SHP77 (cell line): Measurements from ENCODE around the gene LPCAT2.

ENCODE experiments used
- DNase-seq, 2 experiments: peaks; one replicate each; lab custom pipeline; 2025; lab: John Stamatoyannopoulos, UW

LPCAT2 gene, protein sequence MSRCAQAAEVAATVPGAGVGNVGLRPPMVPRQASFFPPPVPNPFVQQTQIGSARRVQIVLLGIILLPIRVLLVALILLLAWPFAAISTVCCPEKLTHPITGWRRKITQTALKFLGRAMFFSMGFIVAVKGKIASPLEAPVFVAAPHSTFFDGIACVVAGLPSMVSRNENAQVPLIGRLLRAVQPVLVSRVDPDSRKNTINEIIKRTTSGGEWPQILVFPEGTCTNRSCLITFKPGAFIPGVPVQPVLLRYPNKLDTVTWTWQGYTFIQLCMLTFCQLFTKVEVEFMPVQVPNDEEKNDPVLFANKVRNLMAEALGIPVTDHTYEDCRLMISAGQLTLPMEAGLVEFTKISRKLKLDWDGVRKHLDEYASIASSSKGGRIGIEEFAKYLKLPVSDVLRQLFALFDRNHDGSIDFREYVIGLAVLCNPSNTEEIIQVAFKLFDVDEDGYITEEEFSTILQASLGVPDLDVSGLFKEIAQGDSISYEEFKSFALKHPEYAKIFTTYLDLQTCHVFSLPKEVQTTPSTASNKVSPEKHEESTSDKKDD

DNA sequence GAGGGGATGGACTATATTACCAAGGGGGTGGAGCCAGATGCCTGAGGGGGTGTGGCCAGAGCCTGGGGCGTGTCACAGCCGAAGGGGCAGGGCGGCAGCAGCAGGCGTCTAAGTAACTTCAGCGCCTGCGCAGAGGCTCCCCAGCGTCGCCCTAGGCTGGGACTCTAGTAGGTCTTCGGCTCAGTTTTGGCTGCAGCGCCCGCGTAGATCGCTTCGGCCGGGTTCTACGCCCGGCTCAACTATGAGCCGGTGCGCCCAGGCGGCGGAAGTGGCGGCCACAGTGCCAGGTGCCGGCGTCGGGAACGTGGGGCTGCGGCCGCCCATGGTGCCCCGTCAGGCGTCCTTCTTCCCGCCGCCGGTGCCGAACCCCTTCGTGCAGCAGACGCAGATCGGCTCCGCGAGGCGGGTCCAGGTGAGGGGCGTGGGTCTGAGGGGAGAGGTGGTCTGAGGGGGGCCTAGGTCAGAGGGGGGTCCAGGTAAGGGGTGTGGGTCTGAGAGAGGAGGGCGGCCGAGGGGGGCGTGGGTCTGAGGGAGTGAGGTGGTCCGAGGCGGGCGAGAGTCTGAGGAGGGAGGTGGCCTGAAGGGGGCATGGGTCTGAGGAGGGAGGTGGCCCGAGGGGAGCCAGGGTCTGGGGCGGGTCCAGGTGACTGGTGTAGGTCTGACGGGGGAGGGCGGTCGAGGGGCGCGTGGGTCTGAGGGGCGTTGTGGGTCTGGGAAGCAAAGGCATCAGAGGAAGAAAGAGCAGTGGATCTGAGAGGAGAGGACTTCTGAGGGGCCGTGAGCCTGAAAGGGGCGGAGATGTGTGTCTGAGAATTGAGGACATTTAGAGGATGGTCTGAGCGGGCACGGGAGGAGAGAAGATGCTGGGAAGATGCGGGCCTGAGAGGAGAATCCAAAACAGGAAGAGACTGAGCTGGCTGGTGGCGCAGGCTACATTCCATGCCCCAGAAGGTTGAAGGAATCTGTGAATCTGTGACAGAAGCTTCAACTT lies at the start of gene LPCAT2:
Gene LPCAT2, plus strand, starts transcription at position 132 of the 991 bp plus-strand sequence. Its CDS starts 110 bp downstream, at position 242.
- DNase-seq: no peak

DNA sequence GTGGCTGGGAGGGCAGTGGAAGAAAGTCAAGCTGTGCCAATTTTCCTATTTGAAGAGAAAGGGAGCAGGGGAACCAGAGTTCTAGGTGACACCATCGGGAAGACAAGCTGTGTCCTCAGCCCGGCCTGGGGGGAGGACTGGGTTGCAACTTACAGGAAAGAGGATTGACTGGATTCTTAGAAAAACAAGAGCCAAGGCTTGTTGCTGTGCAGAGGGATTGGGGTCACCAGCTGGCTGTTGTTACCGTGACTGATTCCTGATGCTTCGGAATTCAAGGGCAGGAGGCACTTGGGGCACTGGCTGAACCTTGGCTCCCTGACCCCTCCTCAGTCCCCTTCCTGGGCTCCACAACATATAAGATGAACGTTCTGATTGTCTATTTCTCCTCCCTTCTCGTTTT lies 46.6 kb upstream of the LPCAT2 start:
- no peak for DNase-seq

DNA sequence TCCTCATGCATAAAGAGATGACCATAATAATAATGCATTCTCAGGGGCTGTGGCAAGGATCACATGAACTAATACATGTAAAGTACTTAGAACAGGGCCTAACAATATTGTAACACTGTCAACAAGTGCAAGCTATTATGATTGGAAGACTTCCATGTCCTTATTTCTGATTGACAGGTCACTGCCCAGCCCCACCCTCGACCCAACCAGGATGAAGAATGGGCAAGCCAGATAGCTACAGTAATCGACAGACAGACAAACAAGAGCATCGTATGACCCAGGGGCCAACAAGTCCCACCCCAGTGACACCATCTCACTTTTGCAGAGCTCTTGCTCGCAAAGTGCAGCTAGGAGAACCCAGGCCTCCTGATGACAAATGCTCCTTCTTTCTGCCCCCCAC lies 44.5 kb upstream of the LPCAT2 start:
- DNase-seq: no peak

DNA sequence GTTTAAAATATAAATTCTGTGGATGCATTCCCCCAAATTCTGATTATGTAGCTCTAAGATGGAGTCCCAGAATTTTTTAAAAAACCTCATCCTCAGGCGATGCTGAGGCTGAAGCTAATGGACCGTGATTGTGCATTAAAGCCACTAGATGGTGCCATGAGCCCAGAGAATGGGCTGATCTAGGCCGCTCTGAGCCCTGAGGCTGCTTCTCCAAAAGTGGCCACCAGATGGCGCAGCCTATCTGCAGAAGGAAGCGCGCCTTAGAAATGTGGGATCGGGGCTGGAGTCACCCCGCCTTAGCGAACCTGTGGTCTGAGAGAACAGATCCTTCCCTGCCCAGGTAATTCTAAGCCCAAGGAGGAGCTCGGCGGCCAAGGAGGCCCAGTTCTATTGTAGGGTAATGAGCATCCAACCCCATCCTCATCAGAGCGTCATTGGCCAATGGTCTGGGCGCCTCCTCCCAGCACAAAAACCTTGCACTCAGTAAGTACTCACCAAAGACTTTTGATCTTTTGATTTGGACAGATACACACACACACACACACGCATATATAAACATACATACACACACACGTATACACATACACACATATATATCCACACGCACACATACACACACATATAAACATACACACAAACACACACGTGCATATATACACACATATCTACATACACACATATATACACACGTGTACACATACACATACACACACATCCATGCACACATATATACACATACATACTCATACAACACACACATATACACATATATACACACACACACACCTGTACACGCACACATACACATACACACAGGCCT lies 43.6 kb upstream of the LPCAT2 start:
- DNase-seq: peak; percentile 63 to 65

DNA sequence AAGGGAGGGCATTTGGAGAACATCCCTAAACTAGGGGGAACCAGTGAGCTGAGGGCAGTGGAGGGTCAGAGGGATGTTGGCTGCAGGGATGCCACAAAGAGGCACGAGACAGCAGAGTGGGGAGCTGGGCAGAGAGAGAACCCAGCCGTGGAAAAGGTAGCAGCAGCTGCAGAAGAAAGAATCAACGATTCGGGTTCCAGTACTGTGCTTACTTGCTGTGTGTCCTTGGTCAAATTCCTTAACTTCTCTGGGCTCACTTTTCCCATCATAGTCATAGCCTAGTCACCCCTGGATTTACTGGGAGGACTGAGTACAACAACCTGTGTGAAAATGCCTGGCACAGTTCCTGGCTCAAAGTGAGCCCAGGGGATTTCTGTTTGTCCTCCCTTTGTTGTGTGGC lies 42.7 kb upstream of the LPCAT2 start:
- DNase-seq: no peak

DNA sequence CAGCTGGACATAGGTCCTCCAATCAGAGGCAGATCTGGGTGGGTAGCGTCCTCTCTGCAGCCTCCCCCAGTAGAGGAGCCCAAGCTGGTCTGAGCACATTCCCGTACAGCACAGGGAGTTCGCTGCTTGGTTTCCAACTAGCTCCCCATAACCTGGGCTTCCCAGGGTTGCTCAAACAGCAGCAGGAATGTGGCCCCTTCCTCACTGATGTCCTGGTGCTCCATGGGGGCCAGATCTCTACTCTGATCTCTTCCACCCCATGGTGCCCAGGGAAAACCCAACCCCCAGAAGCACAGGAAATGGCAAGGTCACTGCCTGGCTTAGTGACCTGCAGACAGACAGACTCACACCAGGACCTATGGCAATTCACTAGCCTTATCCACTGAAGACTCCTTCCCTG lies 41.0 kb upstream of the LPCAT2 start:
- no peak for DNase-seq

DNA sequence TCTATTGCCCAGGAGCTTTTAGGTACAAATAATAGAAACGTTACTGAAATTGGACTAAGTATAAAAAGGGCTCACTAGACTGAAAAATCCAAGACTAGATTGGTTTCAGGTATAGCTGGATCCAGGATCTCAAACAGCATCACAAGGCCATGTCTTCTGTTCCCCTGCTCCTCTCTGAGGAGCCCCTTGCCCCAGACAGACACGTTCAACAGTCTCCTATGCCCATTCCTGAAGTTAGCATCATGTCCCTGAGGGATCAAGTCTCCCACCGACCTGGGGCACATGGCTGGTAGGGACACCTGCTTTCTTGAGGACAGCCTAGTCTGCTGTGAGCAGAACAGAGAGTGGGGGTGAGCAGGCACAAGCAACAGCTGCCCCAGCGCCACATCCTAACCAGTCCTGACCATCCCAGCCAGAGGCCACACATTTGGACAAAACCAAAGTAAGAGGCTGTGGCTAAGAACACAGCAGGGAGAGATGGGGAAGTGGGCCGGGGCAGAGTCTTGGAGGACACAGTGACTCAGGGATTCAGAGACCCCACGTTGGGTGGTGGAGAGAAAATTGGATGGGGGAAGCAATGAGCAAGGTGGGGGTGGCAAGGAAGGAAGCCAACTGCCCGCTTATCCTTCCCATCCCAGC lies 40.4 kb upstream of the LPCAT2 start:
- no peak for DNase-seq

DNA sequence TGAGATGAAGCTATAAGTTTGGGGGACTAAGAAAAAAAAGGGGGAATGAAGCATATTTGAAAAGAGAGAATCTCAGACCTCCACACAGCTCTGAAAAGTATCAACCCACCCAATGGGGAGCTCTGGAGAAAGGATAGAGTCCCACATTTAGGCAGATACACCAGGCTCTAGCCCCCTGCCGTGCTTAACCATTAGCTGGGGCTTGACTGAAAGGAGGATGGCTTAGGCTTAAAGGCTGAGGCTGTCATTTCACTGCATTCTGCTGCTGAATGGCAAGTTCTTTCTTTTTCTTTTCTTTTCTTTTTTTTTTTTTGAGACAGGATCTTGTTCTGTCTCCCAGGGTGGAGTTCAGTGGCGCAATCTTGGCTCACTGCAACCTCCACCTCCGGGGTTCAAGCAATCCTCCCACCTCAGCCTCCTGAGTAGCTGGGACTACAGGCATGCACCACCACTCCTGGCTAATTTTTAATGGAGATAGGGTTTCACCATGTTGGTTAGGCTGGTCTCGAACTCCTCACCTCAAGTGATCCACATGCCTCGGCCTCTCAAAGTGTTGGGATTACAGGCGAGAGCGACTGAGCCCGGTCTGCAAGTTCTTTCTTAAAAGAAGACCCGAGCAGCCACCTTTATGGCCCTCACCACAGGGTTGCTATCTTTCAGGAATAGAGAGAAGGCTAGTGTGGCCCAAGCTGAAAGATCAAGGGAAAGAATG lies 38.9 kb upstream of the LPCAT2 start:
- no peak for DNase-seq

DNA sequence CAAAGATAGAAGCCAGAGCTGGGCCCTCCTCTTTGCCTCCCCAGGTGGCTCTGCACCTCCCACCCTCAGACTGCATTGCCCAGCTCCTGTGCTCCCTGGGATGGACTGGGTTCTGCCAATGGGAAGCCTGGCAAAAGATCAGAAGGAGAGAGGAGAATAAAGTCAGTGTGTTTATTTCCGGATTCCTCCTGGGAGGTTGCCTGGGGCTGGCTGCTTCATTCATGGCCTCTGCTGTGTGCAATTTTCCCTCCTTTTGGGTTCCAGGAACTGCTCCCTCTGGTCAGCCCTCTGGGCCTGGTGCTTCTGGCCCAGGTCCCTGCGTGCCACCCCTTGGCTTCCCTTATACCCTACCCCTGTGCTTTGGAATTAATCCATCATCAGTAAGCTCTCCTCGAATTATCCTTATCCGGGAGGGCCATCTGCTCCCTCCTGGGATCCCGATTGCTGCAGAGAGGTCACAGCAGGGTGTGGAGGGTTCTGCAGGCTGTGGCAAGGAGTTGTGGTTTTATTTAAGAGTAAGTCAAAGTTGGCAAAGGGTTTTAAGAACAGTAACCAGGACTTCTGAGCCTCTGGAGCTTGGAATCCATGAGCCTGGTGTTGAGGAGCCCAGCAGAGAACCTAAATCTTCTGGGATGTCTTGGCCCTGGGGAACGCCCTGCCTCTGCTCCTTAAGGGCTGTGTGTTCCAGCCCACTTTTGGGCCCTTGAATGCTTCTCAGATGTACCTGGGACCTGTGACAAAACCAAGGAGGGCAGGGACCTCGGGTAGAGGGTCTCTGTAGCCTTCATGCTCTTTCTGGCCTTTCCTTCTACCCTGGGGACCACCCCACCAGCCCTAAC lies 38.1 kb upstream of the LPCAT2 start:
- DNase-seq: no peak

DNA sequence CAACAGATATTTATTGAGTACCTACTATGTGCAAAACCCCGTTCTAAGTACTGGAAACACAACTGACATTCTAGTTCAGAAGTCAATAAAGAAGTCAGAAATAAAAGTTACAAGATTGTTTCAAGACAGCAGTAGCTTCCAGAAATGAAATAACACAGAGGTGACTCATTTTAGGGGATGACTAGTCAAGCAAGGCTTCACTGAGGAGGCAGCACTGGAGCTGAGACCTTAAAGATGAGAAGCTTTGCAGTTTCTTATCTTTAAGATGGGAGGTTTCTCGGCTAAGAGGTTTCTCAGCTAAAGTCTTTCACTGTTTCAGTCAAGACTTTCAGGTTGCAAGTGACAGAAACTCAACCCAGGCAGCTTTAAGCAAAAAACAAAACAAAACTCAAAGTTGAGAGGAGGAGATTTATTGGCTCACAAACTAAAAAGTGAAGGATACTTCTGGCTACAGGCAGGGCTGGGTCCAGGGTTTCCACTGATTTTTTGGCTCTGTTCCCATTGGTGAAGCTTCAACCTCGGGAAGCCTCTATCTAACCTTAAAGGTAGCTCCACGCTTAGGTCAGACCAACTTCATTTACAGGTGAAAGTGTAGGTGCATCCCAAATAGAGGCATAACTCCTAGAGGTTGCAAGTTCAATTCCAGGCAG lies 37.3 kb upstream of the LPCAT2 start:
- no peak for DNase-seq

DNA sequence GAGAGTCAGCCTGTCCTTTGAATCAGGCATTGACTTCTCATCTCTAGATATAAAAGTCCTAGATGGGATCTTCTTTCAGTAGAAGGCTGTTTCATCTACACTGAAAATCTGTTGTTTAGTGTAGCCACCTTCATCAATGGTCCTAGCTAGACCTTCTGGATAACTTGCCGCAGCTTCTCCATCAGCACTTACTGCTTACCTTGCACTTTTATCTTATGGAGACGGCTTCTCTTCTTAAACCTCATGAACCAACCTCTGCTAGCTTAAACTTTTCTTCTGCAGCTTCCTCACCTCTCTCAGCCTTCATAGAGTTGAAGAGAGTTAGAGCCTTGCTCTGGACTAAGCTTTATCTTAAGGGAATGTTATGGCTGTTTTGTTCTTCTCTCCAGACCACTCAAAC lies 35.3 kb upstream of the LPCAT2 start:
- DNase-seq: no peak

DNA sequence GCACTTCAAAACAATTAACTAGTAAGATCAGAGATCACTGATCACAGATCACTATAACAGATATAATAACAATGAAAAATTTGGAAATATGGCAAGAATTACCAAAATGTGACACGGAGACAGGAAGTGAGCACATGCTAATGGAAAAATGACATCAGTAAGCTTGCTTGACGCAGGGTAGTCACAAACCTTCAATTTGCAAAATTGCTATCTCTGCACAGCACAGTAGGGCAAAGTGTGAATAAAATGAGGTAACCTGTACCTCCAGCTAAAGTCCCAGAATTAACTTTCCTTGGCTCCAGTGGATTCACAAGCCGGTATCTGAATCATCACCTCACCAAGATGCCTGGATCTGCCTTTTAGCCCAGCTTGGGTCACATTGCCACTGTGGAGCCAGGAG lies 34.1 kb upstream of the LPCAT2 start:
- no peak for DNase-seq

DNA sequence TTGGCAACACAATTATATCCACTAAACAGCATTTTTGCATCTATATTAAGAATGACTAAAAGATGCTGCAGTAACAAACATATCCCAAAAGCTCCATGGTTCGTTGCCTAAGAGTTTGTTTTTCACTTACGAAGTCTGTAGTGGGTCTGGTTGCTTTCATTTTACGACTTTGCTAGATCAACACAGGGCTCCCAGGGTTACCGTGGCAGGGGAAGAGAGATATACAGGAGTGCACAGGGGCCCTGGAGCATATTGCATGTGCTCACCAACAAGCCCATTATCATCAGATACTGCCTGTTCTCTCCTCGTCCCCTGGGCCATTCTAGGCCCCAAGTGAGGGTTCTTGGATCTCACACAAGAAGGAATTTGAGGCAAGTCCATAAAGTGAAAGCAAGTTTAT lies 33.0 kb upstream of the LPCAT2 start:
- no peak for DNase-seq

DNA sequence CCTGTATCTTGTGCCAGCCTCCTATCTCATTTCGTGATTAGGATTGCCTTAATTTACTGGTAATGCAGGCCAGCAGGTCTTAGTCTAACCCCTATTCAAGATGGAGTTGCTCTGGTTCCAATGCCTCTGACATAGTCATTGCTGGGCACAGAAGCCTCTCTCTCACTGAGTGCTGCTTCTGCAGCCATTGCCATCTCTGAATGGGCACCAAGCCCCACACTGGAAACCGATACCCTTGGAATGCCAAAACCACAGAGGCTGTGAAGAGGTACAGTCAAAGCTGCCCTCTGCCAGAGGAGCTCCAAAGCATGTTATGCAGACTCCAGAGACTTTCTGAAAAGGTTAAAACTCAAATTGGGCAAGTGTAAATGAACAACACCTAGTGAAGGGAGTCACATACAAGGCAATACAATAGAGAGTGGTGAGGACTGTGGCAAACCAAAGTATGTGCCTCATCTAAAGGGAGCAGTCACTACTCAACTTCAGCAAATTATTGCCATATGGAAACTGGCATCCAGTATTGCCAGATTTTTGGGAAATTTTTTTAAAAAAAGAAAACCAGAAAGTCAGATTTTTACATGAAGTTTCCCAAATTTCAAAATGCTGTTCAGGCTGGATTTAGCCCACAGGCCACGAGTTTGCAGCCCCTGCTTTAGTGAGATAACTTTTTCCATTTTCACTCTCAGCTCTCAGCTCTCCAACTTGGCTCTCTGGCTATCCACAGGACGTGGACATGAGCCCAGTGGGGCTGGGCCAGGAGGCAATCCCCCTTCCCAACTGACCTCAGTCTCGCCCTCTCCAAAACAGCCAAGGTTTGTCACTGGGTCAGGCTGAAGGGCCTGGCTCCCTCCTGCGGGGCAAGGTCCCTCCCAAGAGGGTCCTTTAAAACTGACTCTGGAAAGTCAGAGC lies 32.0 kb upstream of the LPCAT2 start:
- no peak for DNase-seq

DNA sequence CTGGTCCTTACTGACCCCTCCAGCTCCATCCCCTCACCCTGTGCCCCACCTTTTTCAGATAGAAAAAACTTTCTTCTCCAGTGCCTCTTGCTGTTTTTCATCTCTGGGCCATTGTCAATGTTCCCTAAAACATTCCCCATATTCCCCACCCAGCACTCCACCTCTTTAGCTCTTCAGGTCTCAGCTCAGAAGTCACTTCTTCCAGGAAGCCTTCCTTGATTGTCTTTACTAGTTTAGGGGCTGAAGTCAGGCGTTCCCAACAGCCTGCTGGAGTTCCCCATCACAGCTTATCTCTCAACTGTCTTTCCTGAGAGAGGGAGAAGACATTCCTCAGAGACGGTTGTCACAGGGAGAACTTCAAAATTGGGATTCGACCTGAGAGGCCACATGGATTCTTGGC lies 31.1 kb upstream of the LPCAT2 start:
- DNase-seq: no peak

DNA sequence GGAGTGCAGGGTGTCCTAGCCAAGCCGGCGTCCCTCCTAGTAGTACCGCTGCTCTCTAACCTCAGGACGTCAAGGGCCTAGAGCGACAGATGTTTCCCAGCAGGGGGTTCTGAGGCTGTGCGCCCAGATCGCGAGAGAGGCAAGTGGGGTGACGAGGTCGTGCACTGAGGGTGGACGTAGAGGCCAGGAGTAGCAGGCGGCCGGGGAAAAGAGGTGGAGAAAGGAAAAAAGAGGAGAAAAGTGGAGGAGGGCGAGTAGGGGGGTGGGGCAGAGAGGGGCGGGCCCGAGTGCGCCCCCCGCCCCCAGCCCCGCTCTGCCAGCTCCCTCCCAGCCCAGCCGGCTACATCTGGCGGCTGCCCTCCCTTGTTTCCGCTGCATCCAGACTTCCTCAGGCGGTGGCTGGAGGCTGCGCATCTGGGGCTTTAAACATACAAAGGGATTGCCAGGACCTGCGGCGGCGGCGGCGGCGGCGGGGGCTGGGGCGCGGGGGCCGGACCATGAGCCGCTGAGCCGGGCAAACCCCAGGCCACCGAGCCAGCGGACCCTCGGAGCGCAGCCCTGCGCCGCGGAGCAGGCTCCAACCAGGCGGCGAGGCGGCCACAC lies 29.9 kb upstream of the LPCAT2 start, which contains the start of gene MMP2:
Gene MMP2, plus strand, starts transcription at position 372 of the 603 bp plus-strand sequence. CDS start 282 bp downstream, outside the sequence.
- no peak for DNase-seq

DNA sequence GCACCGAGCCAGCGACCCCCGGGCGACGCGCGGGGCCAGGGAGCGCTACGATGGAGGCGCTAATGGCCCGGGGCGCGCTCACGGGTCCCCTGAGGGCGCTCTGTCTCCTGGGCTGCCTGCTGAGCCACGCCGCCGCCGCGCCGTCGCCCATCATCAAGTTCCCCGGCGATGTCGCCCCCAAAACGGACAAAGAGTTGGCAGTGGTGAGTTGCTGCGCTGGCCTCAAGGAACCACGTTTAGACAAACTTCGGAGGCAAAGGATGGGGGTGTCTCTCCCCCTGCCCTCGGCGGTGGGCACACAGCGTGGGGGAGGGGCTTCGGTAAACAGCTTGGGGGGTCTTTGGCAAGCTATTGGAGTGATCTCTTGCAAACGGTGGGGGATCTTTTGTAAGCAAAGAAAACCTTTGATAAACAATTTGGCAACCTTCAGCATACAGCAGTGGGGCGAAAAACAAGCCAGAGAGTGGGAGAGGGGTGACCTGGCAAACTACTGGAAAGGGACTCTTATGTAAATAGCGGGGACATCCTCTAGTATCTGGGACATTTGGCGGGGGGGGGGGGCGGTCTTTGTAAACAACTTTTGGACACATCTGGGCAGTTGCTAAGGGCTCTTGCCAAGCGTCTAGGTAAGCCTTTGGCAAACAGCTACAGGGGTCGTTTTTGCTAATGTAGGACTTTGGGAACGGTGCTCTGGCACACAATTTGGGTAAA lies 29.3 kb upstream of the LPCAT2 start:
- no peak for DNase-seq
